ENCODE data around the gene ELOVL6.

DNA sequence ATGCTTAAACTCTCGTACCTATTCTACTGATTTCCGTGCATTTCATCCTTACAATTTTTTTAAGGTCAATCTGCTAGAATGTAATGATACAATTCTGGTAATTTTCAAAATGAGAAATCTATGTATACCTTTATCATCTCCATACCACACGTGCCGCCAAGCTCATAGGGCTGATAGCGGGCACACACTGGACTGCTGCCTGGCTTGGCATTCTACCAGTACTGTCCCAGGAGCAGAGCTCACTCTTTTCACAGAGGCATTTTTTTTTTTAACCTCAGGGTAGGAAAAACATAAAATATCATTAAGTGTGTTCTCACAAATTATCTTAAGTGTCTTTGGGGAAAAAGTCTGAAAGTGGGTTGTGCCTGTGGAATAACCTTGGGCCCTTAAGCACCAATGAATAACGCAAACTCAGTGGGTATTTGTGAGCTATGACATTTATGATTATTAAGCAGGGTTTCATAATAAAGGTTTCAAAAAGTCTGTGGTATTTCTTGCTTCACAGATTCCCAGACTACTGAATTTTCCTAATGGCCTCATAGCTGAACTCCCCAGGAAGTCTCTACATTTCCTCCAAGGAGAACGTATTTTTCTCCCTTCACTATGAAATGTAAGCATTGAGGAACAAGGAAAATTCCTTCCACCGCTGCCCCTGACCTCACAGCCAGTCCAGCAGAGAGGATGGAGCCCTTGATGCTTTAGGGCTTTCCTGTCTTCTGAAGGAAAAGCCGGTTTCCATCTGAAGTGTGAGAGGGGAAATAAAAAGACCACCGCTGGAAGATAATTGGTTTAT is 125.2 kb downstream of the ELOVL6 start:
- no peak for TF ChIP-seq CTCF (IDR thresholded peaks at IDR 0.05)
- TF ChIP-seq POLR2A (IDR thresholded peaks at IDR 0.05), result no peak
- no peak for TF ChIP-seq EP300 (IDR thresholded peaks at IDR 0.05)

Data from stomach (tissue), 4 donors.